Fibroblast of lung (primary cell): ENCODE measurements around the gene SNAP91.

Source experiments
- CTCF ChIP-seq, 2 donors: IDR thresholded peaks in 1 of 2; conservative IDR thresholded peaks in 1 of 2; 1 replicate in 1 of 2; 2 replicates in 1 of 2; pipeline ENCODE4 v1.5.1; 2011 to 2012; ENCODE audit warnings: low read length in 2 of 2, control low read depth in 1 of 2, inconsistent platforms in 1 of 2, low read depth in 1 of 2, mild to moderate bottlenecking in 1 of 2
- EZH2 ChIP-seq: IDR thresholded peaks from 2 replicates; pipeline ENCODE4 v1.5.1; 2012; ENCODE audit warnings: low read length, control low read depth, mild to moderate bottlenecking; ENCODE audit errors: missing control alignments

- TF ChIP-seq CTCF (conservative IDR thresholded peaks at IDR 0.05 in 1 of 2, IDR thresholded peaks at IDR 0.05 in 1 of 2; ENCODE audit: low read depth in 1 of 2, low read length in 2 of 2) (no peak), EZH2 (no peak)
Measured at GRCh38 chr6:83597511-83597910, 111.4 kb downstream of the SNAP91 start.
